MG63 (cell line): ENCODE data around the gene KCNJ5. TPM values are rescaled to one million over a fixed set of nuclear protein-coding genes. Genes with fewer than 3 reads are reported as not detected.

Experiments used
- DNase-seq: peaks from one replicate; pipeline ENCODE4 v3.0.0-alpha.2; 2020
- H3K27me3 ChIP-seq: fragments of 250-450 bp; sonication (Bioruptor Pico); 2 replicates; pipeline ENCODE4 v1.5.1; 2020; ENCODE audit warnings: mild to moderate bottlenecking, moderate library complexity
- H3K36me3 ChIP-seq: fragments of 250-450 bp; sonication (Bioruptor Pico); 2 replicates; pipeline ENCODE4 v1.5.1; 2020; ENCODE audit warnings: mild to moderate bottlenecking, moderate library complexity
- H3K4me3 ChIP-seq: fragments of 250-450 bp; sonication (Bioruptor Pico); 2 replicates; pipeline ENCODE4 v1.5.1; 2020; ENCODE audit warnings: mild to moderate bottlenecking, moderate library complexity
- H3K9me3 ChIP-seq: fragments of 250-450 bp; sonication (Bioruptor Pico); 2 replicates; pipeline ENCODE4 v1.5.1; 2020; ENCODE audit warnings: mild to moderate bottlenecking, moderate library complexity
- total RNA-seq: library from RNA; depleted of rRNA; stranded (reverse); fragments of >200 nt; shearing (Covaris generic); gene quantifications from 2 replicates; pipeline ENCODE4 v1.2.3, GENCODE V29; 2014; ENCODE audit warnings: low replicate concordance; rRNA removed

KCNJ5 gene
- total RNA-seq = not detected in 2 replicates

DNA sequence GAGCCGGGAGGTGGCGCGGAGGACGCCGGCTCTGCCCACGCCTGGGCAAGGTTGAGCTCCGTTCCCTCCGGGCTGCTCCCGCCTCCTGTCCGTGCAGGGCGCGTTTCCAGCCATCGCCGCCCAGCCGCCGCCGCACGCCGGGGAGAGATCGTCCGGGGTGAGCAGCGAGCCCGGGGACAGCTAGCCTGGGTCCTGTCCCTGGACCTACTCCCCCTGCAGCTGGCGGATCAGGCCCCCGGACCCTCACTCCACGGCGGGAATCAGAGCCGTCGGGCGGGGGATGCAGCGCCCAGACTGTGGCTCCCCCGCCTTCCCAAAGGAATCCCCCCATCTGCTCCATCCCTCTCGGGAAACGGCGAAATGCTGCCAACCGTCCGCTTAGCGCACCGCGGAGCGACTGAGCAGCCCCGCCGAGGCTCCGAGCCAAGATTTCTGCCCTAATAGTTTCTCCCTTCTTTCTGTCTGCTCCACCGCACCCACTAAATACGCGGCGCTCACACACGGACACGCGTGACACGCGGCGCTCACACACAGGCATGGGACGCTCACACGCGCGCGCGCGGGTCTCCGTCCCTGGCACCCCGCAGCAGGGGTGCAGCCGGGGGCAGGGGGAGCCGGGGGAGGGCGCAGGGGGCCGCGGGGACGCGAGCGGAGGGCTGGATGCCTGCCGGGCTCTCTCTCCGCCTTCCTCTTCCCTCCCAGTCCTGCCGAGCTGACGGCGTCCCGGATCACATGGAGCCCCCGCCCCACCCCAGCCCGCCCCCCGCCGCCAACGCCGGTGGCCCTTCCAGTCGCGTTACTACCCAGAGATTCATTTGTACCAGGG, at the start of gene KCNJ5:
Gene KCNJ5, plus strand, starts transcription at position 814 of the 826 bp plus-strand sequence. CDS start 19,918 bp downstream, outside the sequence.
- peak; percentile 34 for DNase-seq
- Histone ChIP-seq H3K36me3 (no peaks in the 10 kb centered on the region), H3K9me3 (no peaks in the 10 kb centered on the region), H3K27me3 (peaks cover 11% of the 10 kb centered on the region), H3K4me3 (peak within 1 kb of the TSS; percentile 29)

DNA sequence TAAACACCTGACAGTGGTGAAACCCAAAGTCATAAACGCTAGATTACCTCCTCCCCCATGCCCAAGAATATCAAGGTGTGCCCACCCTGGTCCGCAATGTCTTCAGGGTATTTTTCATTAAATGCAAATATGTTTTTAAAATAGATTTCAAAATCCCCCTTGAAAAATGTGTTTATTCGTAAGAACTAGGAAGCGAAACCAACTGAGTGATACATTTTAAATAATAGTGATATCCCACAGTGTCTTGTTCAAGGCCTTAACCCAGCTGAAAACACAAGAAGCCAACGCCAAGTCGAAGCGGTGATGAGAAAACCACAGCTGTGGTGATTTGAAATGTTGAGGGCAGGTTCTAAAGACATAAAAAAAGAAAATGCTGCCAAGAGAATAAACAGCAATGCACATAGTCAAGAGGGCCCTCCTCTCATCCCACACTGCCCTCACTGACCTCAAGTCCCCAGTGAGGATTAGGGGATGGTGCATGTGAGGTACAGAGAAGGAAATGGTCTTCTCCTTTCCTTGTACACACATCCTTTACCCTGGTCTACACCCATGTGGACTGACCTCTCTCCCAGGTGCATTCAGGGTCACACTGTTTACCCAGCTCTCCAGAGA, 49.6 kb upstream of the KCNJ5 start:
- Histone ChIP-seq H3K27me3 (peaks cover 4% of the 10 kb centered on the region), H3K9me3 (no peaks in the 10 kb centered on the region), H3K4me3 (no peak overlapping the region)

GRCh38 chr11:128843198-128843785, 47.9 kb upstream of the KCNJ5 start:
- no peak for DNase-seq
- no peaks in the 10 kb centered on the region for H3K36me3 ChIP-seq
- H3K27me3 ChIP-seq = peaks cover 4% of the 10 kb centered on the region
- no peaks in the 10 kb centered on the region for H3K9me3 ChIP-seq
- no peak overlapping the region for H3K4me3 ChIP-seq

More for the DNA sequence above, 49.6 kb upstream of the KCNJ5 start:
- no peaks in the 10 kb centered on the region for H3K36me3 ChIP-seq
- DNase-seq = no peak

DNA sequence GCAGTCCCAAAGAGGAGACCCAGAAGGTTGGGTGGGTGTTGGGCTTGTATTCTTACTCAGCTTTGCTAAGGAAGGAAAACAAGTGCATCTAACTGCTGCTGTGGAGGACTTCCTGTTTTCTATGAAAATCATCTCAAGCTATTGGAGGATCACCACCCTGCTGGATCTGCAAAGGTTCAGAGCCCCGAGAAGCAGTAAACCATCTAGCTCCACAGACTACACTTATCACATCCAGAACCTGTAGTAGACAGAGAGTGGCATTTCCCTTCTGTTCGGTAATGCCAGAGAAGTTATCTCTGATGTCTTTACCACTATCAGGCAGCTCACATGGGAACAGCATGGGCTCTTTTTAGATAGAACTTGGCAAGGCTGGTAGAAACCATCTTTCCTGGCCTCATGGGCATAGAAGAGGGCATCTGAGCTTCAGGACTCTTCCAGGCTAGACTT, 45.8 kb upstream of the KCNJ5 start:
- H3K36me3 ChIP-seq = no peaks in the 10 kb centered on the region
- DNase-seq = no peak
- peaks cover 4% of the 10 kb centered on the region for H3K27me3 ChIP-seq
- H3K4me3 ChIP-seq = no peak overlapping the region
- H3K9me3 ChIP-seq = no peaks in the 10 kb centered on the region

DNA sequence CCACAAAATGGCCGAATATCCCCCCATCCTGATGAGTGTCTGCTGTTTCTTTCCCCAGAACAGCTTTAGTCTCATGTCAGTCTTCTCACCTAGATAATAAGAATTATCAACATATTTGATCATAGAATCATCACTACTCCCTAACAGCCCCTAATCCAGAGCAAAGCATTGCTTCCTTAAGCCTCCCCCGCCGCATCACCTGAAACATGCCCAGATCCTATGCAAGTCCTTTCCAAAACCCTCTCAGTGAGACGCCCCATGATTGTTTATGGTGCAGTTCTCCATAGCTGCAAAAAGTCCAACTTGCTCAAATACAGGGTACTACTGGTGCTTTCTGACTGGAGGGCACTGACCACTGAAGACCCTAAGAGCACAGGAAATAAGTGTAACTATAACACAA, 44.2 kb upstream of the KCNJ5 start:
- no peaks in the 10 kb centered on the region for H3K36me3 ChIP-seq
- H3K9me3 ChIP-seq = no peaks in the 10 kb centered on the region
- no peak overlapping the region for H3K4me3 ChIP-seq
- peaks cover 4% of the 10 kb centered on the region for H3K27me3 ChIP-seq
- DNase-seq = no peak

DNA sequence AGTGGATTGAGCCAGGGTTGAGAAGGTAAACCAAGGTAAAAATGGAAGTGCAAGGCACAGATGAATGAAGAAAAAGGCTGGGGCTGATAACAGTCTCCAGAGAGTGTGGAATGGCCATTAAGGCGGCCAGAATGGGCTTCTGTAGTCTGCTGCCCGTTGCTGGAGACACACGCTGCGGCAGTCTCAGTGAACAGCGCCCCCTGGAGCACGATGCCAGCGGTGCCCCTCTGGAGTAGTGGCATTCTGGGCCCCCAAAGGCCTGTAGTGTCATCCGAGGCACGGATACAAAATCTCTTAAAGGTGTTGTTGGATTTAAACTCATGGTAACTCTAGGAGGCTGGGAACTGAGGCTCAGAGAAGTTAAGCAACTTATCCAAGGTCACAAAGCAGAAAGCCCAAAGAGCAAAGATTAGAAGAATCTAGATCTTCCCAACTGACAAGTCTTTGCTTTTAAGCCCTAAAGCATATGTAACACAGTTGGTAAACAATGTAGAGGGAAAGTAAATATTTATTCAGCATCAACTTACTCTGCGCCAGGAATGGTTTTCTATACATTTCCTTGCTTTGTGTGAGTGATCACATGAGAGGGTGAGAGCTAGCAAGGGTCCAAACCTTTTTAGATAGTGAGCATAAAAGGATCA, 42.2 kb upstream of the KCNJ5 start:
- Histone ChIP-seq H3K4me3 (no peak overlapping the region), H3K27me3 (no peaks in the 10 kb centered on the region; the same call in 1 of the 2 replicates), H3K36me3 (no peaks in the 10 kb centered on the region), H3K9me3 (no peaks in the 10 kb centered on the region)
- peak; percentile 31 for DNase-seq

- Histone ChIP-seq H3K4me3 (no peak overlapping the region), H3K36me3 (no peaks in the 10 kb centered on the region), H3K27me3 (no peaks in the 10 kb centered on the region), H3K9me3 (no peaks in the 10 kb centered on the region)
- DNase-seq = no peak
Measured at GRCh38 chr11:128852327-128853023, 38.7 kb upstream of the KCNJ5 start.

GRCh38 chr11:128853559-128853958, 37.6 kb upstream of the KCNJ5 start:
- Histone ChIP-seq H3K27me3 (no peaks in the 10 kb centered on the region), H3K4me3 (no peak overlapping the region), H3K9me3 (no peaks in the 10 kb centered on the region), H3K36me3 (no peaks in the 10 kb centered on the region)
- DNase-seq = no peak

DNA sequence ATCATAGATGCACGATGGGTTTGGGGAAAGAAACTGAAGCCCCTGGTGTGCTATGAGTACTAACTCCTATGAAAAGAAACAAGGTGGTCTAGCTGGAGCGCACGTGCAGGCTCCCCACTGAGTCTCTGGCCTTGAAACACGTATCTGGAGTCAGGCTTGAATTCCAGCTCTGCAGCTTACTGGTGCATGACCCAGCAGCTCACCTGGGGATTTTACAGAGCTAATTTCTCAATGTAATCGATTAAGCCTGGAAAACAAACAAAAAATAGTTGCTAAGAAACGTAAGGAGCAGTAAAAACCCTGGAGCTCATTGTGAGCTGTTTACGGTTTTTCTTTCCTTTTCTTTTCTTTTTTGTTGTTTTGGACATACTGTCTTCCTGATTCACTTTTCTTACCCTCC, 36.3 kb upstream of the KCNJ5 start:
- no peak for DNase-seq
- H3K36me3 ChIP-seq = no peaks in the 10 kb centered on the region
- no peak overlapping the region for H3K4me3 ChIP-seq
- H3K27me3 ChIP-seq = no peaks in the 10 kb centered on the region
- H3K9me3 ChIP-seq = no peaks in the 10 kb centered on the region

GRCh38 chr11:128856241-128856640, 34.9 kb upstream of the KCNJ5 start:
- Histone ChIP-seq H3K27me3 (no peaks in the 10 kb centered on the region), H3K4me3 (no peak overlapping the region), H3K36me3 (no peaks in the 10 kb centered on the region), H3K9me3 (no peaks in the 10 kb centered on the region)
- DNase-seq = no peak

DNA sequence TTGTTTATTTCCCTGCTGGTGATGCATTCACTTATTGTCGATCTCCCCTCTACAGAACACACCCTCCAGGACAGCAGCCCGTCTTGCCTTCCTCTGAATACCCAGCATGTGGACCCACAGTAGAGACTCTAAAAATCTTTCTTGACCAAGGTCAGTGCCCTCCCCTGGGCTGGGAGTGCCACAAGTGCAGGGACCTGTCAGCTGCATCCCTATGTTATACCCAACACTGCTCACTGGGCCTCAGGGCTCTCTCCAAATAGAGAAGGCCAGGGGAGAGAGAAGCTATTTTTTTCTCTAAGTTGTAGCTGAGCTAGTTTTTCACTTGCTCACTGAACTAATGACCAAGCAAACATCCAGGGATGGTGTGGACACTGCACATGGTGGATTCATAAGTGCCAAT, 33.8 kb upstream of the KCNJ5 start:
- Histone ChIP-seq H3K4me3 (no peak overlapping the region), H3K9me3 (no peaks in the 10 kb centered on the region), H3K36me3 (no peaks in the 10 kb centered on the region), H3K27me3 (no peaks in the 10 kb centered on the region)
- no peak for DNase-seq

- Histone ChIP-seq H3K4me3 (no peak overlapping the region), H3K27me3 (no peaks in the 10 kb centered on the region), H3K36me3 (no peaks in the 10 kb centered on the region), H3K9me3 (no peaks in the 10 kb centered on the region)
- no peak for DNase-seq
Measured at GRCh38 chr11:128859563-128860441, 31.4 kb upstream of the KCNJ5 start.

GRCh38 chr11:128860571-128861361, 30.4 kb upstream of the KCNJ5 start:
- Histone ChIP-seq H3K27me3 (no peaks in the 10 kb centered on the region), H3K9me3 (no peaks in the 10 kb centered on the region), H3K4me3 (no peak overlapping the region), H3K36me3 (no peaks in the 10 kb centered on the region)
- peak; percentile 52 for DNase-seq

- Histone ChIP-seq H3K36me3 (no peaks in the 10 kb centered on the region), H3K27me3 (no peaks in the 10 kb centered on the region), H3K4me3 (no peak overlapping the region), H3K9me3 (no peaks in the 10 kb centered on the region)
- DNase-seq = no peak
Measured at GRCh38 chr11:128862406-128862805, 28.8 kb upstream of the KCNJ5 start.
